HG02973 (cell line): ENCODE data around the gene AKIRIN2.
"Not testable (repeated sequence)": the region's sequence is repeated elsewhere in the genome, so short reads cannot be mapped to it uniquely, and the experiment has no call there.

ENCODE experiments used
- ATAC-seq: cut with Tn5 transposase; IDR thresholded peaks from one replicate; pipeline ENCODE4 v1.9.1; 2021; ENCODE audit warnings: moderate library complexity; ENCODE audit not compliant: unreplicated experiment

Gene AKIRIN2

DNA sequence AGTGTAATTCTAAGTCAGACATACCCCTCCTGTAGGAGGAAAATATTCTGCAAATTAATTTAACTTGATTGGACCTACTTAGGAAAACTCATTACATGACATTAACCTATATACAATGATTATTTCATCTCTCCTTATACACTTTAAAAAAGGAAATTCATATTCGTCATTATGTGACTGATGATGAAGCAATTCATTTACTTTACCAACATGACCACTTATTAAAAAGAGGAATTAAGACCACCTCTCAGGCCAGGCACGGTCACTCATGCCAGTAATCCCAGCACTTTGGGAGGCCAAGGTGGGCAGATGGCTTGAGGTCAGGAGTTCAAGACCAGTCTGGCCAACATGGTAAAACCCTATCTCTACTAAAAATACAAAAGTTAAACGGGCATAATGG is 11.6 kb downstream of the AKIRIN2 start:
- ATAC-seq: no peak

GRCh38 chr6:87687893-87688292 is 14.1 kb downstream of the AKIRIN2 start:
- not testable (repeated sequence) for ATAC-seq

DNA sequence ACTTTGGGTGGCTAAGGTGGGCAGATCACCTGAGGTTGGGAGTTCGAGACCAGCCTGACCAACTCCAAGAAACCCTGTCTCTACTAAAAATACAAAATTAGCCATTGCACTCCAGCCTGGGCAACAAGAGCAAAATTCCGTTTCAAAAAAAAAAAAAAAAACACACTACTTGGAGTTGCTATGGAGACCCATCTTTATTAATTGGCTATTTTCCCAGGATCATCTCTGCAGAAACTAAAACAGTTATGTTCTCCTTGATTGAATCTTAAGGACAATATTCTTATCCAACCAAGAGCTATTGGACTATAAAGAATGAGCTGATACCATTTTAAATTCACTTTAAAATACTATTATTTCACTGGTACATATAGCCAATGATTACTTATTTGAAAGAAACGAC is 14.7 kb downstream of the AKIRIN2 start:
- ATAC-seq: no peak

DNA sequence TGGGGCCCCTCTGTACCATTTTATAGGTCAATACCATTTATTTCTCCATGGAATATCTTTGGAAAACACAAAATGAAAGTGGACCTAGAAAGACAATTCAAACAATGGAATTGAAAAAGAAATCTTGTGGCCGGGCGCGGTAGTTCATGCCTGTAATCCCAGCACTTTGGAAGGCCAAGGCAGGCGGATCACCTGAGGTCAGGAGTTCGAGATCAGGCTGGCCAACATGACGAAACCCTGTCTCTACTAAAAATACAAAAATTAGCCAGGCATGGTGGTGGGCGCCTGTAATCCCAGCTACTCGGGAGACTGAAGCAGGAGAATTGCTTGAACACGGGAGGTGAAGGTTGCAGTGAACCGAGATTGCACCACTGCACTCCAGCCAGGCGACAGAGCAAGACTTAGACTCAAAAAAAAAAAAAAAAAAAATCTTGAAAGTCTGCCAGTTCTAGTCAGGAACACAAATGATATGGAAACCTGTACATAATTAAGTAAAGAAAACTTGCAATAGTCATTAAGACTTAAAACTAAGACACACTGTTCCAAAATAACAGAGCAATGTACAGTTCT is 15.3 kb downstream of the AKIRIN2 start:
- not testable (repeated sequence) for ATAC-seq

GRCh38 chr6:87684895-87685654 is 17.0 kb downstream of the AKIRIN2 start:
- no peak for ATAC-seq

DNA sequence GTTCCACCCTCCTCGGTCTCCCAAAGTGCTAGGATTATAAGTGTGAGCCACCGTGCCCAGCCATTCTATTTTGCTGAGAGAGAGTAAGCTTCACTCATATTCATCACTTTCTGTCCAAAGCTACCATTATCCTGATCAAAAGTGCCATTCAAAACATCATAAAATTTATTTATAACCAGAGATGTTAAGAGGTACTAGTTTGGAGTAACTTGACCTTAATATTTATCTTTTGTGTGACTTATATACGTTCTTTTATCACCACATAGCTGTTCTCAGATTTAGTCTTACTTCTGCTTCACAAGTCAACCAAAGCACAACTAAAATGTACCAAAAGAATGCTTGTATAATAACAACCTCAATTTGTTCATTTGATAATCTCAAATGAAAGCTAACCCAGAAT is 18.1 kb downstream of the AKIRIN2 start:
- ATAC-seq: no peak

DNA sequence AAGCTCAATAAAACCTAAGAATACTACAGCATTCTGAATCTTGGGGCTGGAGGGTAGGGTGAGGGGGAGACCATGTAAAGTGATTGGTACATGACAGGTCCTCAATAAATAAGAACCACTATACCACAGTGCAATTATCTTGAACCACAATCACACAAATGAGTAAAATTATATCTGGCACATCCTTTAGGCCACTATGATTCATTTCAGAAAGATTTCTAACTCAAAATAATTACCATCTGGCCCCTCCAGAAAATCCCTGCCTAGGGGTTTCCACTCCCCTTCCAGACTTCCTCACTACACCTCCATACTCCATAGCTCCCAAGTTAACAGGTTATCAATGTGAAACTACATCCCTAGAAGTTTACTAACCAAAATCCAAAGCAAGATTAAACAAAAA is 19.7 kb downstream of the AKIRIN2 start:
- peak; percentile 58 for ATAC-seq

GRCh38 chr6:87675004-87675681 is 26.9 kb downstream of the AKIRIN2 start:
- no peak for ATAC-seq

- no peak for ATAC-seq
These were observed 27.7 kb downstream of the AKIRIN2 start for GRCh38 chr6:87674290-87674689.

- no peak for ATAC-seq
These were observed 28.8 kb downstream of the AKIRIN2 start for GRCh38 chr6:87673237-87673636.

- no peak for ATAC-seq
These were observed 29.4 kb downstream of the AKIRIN2 start for GRCh38 chr6:87672641-87673040.

DNA sequence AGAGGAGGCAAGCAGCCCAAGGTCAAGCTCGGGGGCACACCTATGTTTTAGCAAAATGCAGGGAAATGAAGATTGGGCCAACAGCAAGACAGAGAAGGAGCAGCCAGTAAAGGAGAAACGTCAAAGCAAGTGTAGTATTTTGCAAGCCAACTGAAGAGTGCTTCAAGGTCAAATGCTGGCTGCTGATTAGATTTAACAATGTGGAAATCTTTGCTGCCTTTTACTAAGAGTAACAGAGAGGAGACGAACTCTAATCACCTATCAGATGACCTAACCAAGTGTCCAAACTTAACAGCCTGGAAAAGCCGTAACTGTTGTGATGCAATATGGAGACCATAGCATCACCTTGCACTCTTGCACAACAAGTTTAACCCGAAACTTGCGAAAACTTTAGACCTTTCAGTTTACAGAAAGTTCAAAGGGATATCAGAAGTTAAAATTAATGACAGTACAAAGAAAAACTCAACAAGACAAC is 30.4 kb downstream of the AKIRIN2 start:
- ATAC-seq: no peak

GRCh38 chr6:87670707-87671106 is 31.3 kb downstream of the AKIRIN2 start:
- ATAC-seq: no peak

DNA sequence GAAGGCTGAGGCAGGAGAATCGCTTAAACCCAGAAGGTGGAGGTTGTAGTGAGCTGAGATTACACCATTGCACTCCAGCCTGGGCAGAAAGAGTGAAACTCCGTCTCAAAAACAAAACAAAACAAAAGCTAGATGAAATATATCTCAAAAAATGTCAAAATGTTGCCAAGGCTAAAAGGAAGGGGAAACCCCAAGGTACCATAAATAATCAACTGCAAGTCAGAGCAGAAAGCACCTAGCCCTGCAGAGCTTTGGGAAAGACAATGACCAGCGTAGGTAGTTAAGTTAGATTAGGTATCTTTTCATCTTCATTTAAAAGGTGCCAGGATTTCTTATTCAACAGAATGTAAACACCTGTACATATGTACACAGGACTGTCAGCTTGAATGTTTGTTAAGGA is 33.0 kb downstream of the AKIRIN2 start:
- no peak for ATAC-seq

DNA sequence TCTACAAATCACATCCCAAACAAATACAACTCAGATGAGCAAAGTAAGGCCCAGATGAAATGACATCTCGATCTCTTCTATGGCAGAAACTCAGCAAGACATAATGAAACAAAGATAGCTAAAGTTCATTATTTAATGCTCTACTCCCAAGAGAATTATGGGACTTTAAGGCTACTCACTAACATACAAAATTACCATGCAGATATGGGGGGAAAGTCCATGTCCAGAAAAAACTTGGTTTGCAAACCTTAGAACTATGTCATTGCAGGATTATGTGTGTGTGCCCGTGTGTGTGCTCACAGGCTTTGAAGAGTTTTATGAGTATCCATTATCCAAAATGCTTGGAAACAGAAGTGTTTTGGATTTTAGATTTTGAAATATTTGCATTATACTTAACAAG is 34.0 kb downstream of the AKIRIN2 start:
- no peak for ATAC-seq

DNA sequence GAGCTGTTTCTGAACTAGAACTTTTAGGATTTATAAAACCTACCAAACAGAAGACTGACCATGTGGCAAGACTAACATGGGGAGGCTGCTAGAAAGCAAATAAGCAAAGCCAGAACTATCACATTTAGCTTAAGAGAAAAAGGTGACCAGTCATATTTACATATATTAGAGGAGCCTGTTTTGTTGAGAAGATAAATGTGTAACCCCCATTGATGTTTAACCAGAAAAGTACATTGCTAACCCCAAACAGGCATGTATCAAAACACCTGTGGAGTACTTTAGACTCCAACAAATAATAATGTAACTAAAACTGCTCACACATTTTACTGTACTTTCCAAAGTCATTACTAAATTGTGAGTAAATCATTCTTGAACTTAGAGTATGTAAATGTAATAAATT is 35.0 kb downstream of the AKIRIN2 start:
- ATAC-seq: no peak

DNA sequence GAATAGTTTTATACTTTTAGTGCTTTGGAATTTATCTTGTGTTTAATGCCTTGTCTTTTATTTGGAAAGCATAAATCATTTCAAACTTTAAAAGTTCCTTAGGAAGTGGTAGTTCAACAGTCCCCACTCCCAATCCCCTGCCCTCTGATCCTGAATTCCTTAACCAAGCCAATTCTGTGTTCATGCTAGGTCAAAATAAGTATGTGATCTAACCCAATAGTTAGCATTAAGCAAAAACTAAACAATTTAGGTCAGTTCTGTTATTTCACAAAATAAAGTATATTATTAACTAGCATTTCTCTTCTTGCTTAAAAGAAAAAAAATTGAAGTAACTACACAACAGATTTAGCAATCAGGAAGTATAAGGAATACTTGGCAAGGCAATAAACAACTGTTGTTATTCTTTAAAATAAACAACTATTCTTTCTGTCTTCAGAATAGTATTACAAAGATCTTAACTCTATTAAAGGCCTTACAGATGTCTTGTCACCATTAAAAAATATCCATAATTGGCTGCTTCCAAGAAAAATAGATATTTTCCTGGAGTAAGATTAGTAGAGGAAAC is 37.0 kb downstream of the AKIRIN2 start:
- no peak for ATAC-seq

GRCh38 chr6:87663434-87663833 is 38.6 kb downstream of the AKIRIN2 start:
- ATAC-seq: no peak

- ATAC-seq: no peak
These were observed 40.5 kb downstream of the AKIRIN2 start for GRCh38 chr6:87661503-87661902.

DNA sequence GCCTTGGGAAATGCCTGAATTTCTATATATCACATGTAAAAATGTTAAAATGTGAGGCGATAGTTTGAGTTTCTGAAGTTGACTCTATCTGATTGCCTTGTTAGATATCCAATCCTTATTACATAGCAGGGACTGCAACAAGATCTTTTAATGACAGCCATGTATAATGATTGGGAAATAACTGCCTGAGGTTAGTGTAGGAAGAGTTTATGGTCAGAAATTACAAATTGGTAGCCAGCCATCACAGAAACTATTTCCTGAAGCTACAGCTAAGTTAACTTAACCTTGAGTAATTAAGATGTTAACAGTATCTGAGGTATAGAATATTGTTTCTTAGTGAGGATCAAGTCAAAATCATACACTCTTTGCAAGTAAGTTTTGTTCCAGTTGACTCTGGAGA is 41.0 kb downstream of the AKIRIN2 start:
- ATAC-seq: no peak

DNA sequence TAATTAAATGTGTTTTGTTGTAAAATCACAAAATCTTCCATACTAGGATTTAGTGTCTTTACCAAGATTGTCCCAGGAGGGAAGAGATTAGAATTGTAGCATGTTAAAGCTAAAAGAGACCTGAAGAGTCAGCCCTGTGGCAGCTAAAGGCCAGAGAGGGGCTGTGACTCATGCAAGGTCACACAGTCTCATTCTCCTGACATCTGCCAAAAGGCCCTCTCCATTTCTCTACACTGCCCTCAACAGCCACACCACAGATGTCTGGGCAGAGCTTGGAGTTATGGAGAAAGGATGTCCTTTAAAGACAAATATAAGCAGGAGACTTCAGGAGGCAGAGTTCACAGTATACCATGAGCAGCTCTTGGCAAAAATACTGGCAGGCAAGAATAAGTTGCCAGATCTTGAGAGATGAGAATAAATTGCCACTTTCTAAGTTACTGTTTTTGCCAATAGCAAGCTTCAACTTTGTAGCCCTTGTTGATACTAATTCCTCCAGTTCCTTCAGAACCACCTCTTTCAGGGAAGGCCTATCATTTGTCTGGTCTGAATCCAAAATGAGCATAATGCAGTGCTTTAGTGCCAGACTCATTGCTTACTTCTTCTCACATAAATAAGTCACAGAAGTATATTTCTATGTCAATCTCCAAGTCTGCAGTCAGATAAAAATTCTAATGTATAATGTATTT is 41.7 kb downstream of the AKIRIN2 start:
- ATAC-seq: no peak
